HCT116 (cell line): Measurements from ENCODE around the gene GNG12. TPM values are rescaled to one million over a fixed set of nuclear protein-coding genes. Genes with fewer than 3 reads are reported as not detected.

Experiments
- ATAC-seq: fragments of 200-7000 bp; cut with Tn5 transposase; 2 replicates; pipeline ENCODE4 v1.9.1; 2020; ENCODE audit warnings: mild to moderate bottlenecking, moderate library complexity
- BruUV-seq: library from RNA; stranded (reverse); fragments of 400-500 nt; replicated peaks from 2 replicates; lab custom pipeline; 2021; lab: Mats Ljungman, UMichigan
- CTCF ChIA-PET: fragments of 300-600 bp; sonication (Branson Sonifier 250); formaldehyde crosslinking; loops from one replicate; lab custom pipeline; 2021; ENCODE audit warnings: antibody characterized with exemption; lab: Charles Lee
- POLR2A ChIA-PET: fragments of 300-600, 350-600 bp; sonication (Branson Sonifier 250); formaldehyde crosslinking; loops from one replicate; lab custom pipeline; 2021; ENCODE audit warnings: antibody characterized with exemption; lab: Charles Lee
- RAD21 ChIA-PET, 2 experiments: fragments of 300-600 bp; sonication (Branson Sonifier 250); formaldehyde crosslinking; loops; one replicate each; lab custom pipeline; 2023; ENCODE audit warnings: low total read pairs in 2 of 2; ENCODE audit not compliant: uncharacterized antibody in 2 of 2, unreplicated experiment in 2 of 2, low non-redundant PET in 1 of 2; lab: Charles Lee
- DNase-seq: peaks from one replicate; pipeline ENCODE4 v3.0.0-alpha.2; 2010; ENCODE audit warnings: low read depth, low spot score
- H2AFZ ChIP-seq: fragments of 200-600 bp; shearing (Covaris generic), sonication (generic); 2 replicates; pipeline ENCODE4 v1.6.1; 2017; ENCODE audit warnings: low read depth, mixed run types, mixed read lengths, antibody characterized with exemption, low read length; ENCODE audit not compliant: poor library complexity, severe bottlenecking
- H3K27ac ChIP-seq: 2 replicates; pipeline ENCODE4 v1.5.1; 2012; ENCODE audit warnings: low read depth, low read length
- H3K27me3 ChIP-seq: fragments of 200-600 bp; sonication (generic); 2 replicates; pipeline ENCODE4 v1.6.1; 2016; ENCODE audit warnings: mixed run types, low read length, mixed read lengths; ENCODE audit not compliant: insufficient read depth
- H3K36me3 ChIP-seq, 2 experiments: fragments of 200-500 bp in 1 of 2; fragments of 200-600 bp in 1 of 2; sonication (Bioruptor generic) in 1 of 2; sonication (generic) in 1 of 2; 2 replicates each; pipeline versions ENCODE4 v1.5.1 to v1.6.1; 2014 to 2016; ENCODE audit warnings: low read length in 2 of 2, inconsistent platforms in 1 of 2, mixed read lengths in 1 of 2, mixed run types in 1 of 2; ENCODE audit not compliant: insufficient read depth in 2 of 2, control insufficient read depth in 1 of 2
- H3K4me1 ChIP-seq, 2 experiments: fragments of 200-600 bp in 1 of 2; sonication (generic) in 1 of 2; 2 replicates each; pipeline versions ENCODE4 v1.5.1 to v1.6.1; 2012 to 2017; ENCODE audit warnings: low read length in 2 of 2, inconsistent platforms in 1 of 2, mild to moderate bottlenecking in 1 of 2, mixed read lengths in 1 of 2, mixed run types in 1 of 2, moderate library complexity in 1 of 2; ENCODE audit not compliant: insufficient read depth in 2 of 2, control insufficient read depth in 1 of 2
- H3K4me2 ChIP-seq: fragments of 200-600 bp; sonication (generic); 2 replicates; pipeline ENCODE4 v1.6.1; 2017; ENCODE audit warnings: mixed run types, low read length, mixed read lengths
- H3K4me3 ChIP-seq, 2 experiments: fragments of 200-600 bp in 1 of 2; sonication (generic) in 1 of 2; replicated peaks in 1 of 2; 2 replicates each; pipeline ENCODE4 v1.5.1; 2011 to 2016; ENCODE audit warnings: low read length in 2 of 2, control low read depth in 1 of 2, low read depth in 1 of 2, mild to moderate bottlenecking in 1 of 2, mixed read lengths in 1 of 2, mixed run types in 1 of 2
- H3K79me2 ChIP-seq: fragments of 200-600 bp; sonication (generic); 2 replicates; pipeline ENCODE4 v1.6.1; 2017; ENCODE audit warnings: mild to moderate bottlenecking, mixed run types, low read length, moderate library complexity, mixed read lengths; ENCODE audit not compliant: insufficient read depth
- H3K9ac ChIP-seq: fragments of 200-600 bp; sonication (generic); 2 replicates; pipeline ENCODE4 v1.6.1; 2016; ENCODE audit warnings: low read length, mixed read lengths
- H3K9me2 ChIP-seq: fragments of 200-600 bp; sonication (generic), shearing (Covaris generic); 2 replicates; pipeline ENCODE4 v1.6.1; 2017; ENCODE audit warnings: mixed run types, mild to moderate bottlenecking, moderate library complexity; ENCODE audit not compliant: insufficient read depth
- H3K9me3 ChIP-seq, 2 experiments: fragments of 200-500 bp in 1 of 2; fragments of 200-600 bp in 1 of 2; sonication (Bioruptor generic) in 1 of 2; sonication (generic) in 1 of 2; 2 replicates each; pipeline ENCODE4 v1.6.1; 2014 to 2017; ENCODE audit warnings: low read length in 2 of 2, mixed read lengths in 2 of 2, inconsistent platforms in 1 of 2, low read depth in 1 of 2, mild to moderate bottlenecking in 1 of 2, mixed run types in 1 of 2, moderate library complexity in 1 of 2; ENCODE audit not compliant: control insufficient read depth in 1 of 2, insufficient read depth in 1 of 2
- H4K20me1 ChIP-seq: fragments of 200-600 bp; sonication (generic), shearing (Covaris generic); 2 replicates; pipeline ENCODE4 v1.6.1; 2017; ENCODE audit warnings: mixed run types, mild to moderate bottlenecking, moderate library complexity; ENCODE audit not compliant: insufficient read depth
- CBX3 ChIP-seq: IDR thresholded peaks from 2 replicates; pipeline ENCODE4 v1.6.1; 2012; ENCODE audit warnings: low read depth
- EGR1 ChIP-seq: IDR thresholded peaks from 2 replicates; pipeline ENCODE4 v1.6.1; 2012; ENCODE audit warnings: low read depth
- EZH2 ChIP-seq: fragments of 200-600 bp; sonication (generic); IDR thresholded peaks from 2 replicates; pipeline ENCODE4 v1.6.1; 2017; ENCODE audit warnings: antibody characterized with exemption, mixed run types
- EZH2phosphoT487 ChIP-seq: fragments of 200-600 bp; IDR thresholded peaks from 2 replicates; pipeline ENCODE4 v1.6.1; 2018; ENCODE audit warnings: antibody characterized with exemption, borderline replicate concordance
- FOSL1 ChIP-seq: IDR thresholded peaks from 2 replicates; pipeline ENCODE4 v1.6.1; 2012; ENCODE audit warnings: low read depth
- JUND ChIP-seq: IDR thresholded peaks from 2 replicates; pipeline ENCODE4 v1.6.1; 2012
- POLR2A ChIP-seq: IDR thresholded peaks from 2 replicates; pipeline ENCODE4 v1.7.0; 2011; ENCODE audit warnings: borderline replicate concordance; ENCODE audit not compliant: insufficient read depth, insufficient read length; ENCODE audit errors: extremely low read depth
- POLR2AphosphoS5 ChIP-seq: IDR thresholded peaks from 2 replicates; pipeline ENCODE4 v1.6.1; 2011; ENCODE audit warnings: mild to moderate bottlenecking, low read depth, low read length, moderate library complexity
- RAD21 ChIP-seq: IDR thresholded peaks from 2 replicates; pipeline ENCODE4 v1.6.1; 2012; ENCODE audit warnings: low read depth, mild to moderate bottlenecking
- SP1 ChIP-seq: IDR thresholded peaks from 2 replicates; pipeline ENCODE4 v1.6.1; 2012; ENCODE audit warnings: low read depth
- SRF ChIP-seq: IDR thresholded peaks from 2 replicates; pipeline ENCODE4 v1.6.1; 2012; ENCODE audit warnings: low read depth
- YY1 ChIP-seq: IDR thresholded peaks from 2 replicates; pipeline ENCODE4 v1.6.1; 2011; ENCODE audit warnings: low read length, low read depth, moderate library complexity, mild to moderate bottlenecking; ENCODE audit not compliant: insufficient replicate concordance; ENCODE audit errors: extremely low read depth
- ZFX ChIP-seq: fragments of 450-650 bp; IDR thresholded peaks from 2 replicates; pipeline ENCODE4 v1.6.1; 2017
- ZNF274 ChIP-seq: fragments of 200-500 bp; sonication (Bioruptor generic); IDR thresholded peaks from 2 replicates; pipeline ENCODE4 v1.6.1; 2014; ENCODE audit warnings: mild to moderate bottlenecking, low read depth, low read length, inconsistent platforms
- intact Hi-C: fragments of 100-400 bp; cut with micrococcal nuclease; formaldehyde crosslinking; loops from 2 replicates; pipeline ENCODE4 v1.10.0; 2022
- total RNA-seq: library from RNA; stranded (reverse); gene quantifications from one replicate; pipeline ENCODE4 v1.2.1, GENCODE V29; 2021; ENCODE audit not compliant: unreplicated experiment
- TF ChIP-seq, protein P1 (sequence below): IDR thresholded peaks from 2 replicates; pipeline ENCODE4 v1.6.1; 2012; ENCODE audit warnings: low read depth
- TF ChIP-seq, protein P2 (sequence below): IDR thresholded peaks from 2 replicates; pipeline ENCODE4 v1.6.1; 2012
- TF ChIP-seq, protein P3 (sequence below): IDR thresholded peaks from 2 replicates; pipeline ENCODE4 v1.6.1; 2011; ENCODE audit warnings: mild to moderate bottlenecking, low read length, moderate library complexity; ENCODE audit not compliant: insufficient replicate concordance; ENCODE audit errors: extremely low read depth

Gene GNG12
- total RNA-seq, 1 experiment from 2014 or later = 49.6 TPM

DNA sequence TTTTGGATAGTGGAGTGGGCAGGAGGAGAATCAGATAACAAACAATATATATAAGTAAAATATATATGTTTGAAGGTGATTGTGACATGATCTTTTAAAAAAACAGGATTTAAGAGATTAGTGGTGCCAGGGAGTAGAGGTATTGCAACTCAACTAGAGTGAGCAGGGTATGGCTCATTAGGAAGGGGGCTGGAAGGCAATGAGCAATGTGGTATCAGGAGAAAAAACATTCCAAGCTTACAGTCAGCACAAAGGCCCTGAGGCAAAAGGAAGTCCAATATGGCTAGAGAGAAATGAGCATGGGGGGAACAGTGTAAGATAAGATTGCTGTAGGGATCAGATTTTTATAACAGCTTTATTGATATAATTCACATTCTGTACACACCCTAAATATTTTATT lies 153.6 kb downstream of the GNG12 start:
- Histone ChIP-seq H3K4me1 (peaks cover 17 to 23% of the 10 kb centered on the region in 2 experiments; a peak in 3 of 4 replicates), H3K9ac (no peak overlapping the region), H3K27me3 (no peaks in the 10 kb centered on the region), H2AFZ (no peak overlapping the region), H3K79me2 (no peaks in the 10 kb centered on the region), H3K9me2 (no peaks in the 10 kb centered on the region), H3K9me3 (no peaks in the 10 kb centered on the region), H4K20me1 (no peaks in the 10 kb centered on the region), H3K4me3 (no peak overlapping the region), H3K27ac (no peak overlapping the region), H3K4me2 (no peak overlapping the region), H3K36me3 (no peaks in the 10 kb centered on the region)
- BruUV-seq = no TSS peak
- no peak for DNase-seq
- CTCF ChIA-PET = no interaction called here
- no peak for ATAC-seq
- RAD21 ChIA-PET = no interaction called here
- POLR2A ChIA-PET = no interaction called here
- TF ChIP-seq CBX3 (no peak), YY1 (no peak), ZNF274 (no peak), JUND (no peak), ZFX (no peak), EZH2 (no peak), EGR1 (no peak), EZH2phosphoT487 (no peak), SP1 (no peak), POLR2AphosphoS5 (no peak), POLR2A (no peak), FOSL1 (no peak), RAD21 (no peak), SRF (no peak)
- TF ChIP-seq, protein P1, sequence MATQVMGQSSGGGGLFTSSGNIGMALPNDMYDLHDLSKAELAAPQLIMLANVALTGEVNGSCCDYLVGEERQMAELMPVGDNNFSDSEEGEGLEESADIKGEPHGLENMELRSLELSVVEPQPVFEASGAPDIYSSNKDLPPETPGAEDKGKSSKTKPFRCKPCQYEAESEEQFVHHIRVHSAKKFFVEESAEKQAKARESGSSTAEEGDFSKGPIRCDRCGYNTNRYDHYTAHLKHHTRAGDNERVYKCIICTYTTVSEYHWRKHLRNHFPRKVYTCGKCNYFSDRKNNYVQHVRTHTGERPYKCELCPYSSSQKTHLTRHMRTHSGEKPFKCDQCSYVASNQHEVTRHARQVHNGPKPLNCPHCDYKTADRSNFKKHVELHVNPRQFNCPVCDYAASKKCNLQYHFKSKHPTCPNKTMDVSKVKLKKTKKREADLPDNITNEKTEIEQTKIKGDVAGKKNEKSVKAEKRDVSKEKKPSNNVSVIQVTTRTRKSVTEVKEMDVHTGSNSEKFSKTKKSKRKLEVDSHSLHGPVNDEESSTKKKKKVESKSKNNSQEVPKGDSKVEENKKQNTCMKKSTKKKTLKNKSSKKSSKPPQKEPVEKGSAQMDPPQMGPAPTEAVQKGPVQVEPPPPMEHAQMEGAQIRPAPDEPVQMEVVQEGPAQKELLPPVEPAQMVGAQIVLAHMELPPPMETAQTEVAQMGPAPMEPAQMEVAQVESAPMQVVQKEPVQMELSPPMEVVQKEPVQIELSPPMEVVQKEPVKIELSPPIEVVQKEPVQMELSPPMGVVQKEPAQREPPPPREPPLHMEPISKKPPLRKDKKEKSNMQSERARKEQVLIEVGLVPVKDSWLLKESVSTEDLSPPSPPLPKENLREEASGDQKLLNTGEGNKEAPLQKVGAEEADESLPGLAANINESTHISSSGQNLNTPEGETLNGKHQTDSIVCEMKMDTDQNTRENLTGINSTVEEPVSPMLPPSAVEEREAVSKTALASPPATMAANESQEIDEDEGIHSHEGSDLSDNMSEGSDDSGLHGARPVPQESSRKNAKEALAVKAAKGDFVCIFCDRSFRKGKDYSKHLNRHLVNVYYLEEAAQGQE = no peak
- TF ChIP-seq, protein P2, sequence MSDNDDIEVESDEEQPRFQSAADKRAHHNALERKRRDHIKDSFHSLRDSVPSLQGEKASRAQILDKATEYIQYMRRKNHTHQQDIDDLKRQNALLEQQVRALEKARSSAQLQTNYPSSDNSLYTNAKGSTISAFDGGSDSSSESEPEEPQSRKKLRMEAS = no peak
- TF ChIP-seq, protein P3, sequence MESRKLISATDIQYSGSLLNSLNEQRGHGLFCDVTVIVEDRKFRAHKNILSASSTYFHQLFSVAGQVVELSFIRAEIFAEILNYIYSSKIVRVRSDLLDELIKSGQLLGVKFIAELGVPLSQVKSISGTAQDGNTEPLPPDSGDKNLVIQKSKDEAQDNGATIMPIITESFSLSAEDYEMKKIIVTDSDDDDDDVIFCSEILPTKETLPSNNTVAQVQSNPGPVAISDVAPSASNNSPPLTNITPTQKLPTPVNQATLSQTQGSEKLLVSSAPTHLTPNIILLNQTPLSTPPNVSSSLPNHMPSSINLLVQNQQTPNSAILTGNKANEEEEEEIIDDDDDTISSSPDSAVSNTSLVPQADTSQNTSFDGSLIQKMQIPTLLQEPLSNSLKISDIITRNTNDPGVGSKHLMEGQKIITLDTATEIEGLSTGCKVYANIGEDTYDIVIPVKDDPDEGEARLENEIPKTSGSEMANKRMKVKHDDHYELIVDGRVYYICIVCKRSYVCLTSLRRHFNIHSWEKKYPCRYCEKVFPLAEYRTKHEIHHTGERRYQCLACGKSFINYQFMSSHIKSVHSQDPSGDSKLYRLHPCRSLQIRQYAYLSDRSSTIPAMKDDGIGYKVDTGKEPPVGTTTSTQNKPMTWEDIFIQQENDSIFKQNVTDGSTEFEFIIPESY = no peak
- intact Hi-C loops = loop anchor here (10.0 kb wide), 3 partner anchors 115 to 705 kb away; partner anchors contain the start of gene GNG12
